D721Med (cell line): Measurements from ENCODE around the gene EEF1AKMT4.
A peak's percentile ranks its signal among the peaks of the same experiment; 100 is the strongest.

ENCODE experiments used
- DNase-seq: peaks from one replicate; pipeline ENCODE4 v3.0.0; 2011; ENCODE audit warnings: low spot score; ENCODE audit not compliant: insufficient read length
- FAIRE-seq: peaks from 2 replicates; lab custom pipeline; 2011; peaks lifted over from hg19 to GRCh38; lab: Jason Lieb, UNC
- CTCF ChIP-seq: IDR thresholded peaks from 2 replicates; pipeline ENCODE4 v1.5.1; 2012; ENCODE audit warnings: mild to moderate bottlenecking, control low read depth; ENCODE audit not compliant: insufficient read depth; ENCODE audit errors: missing control alignments

Gene EEF1AKMT4

GRCh38 chr3:184275381-184275701 lies 25.9 kb downstream of the EEF1AKMT4 start:
- FAIRE-seq (no peak), DNase-seq (no peak)
- TF ChIP-seq CTCF: no peak

- no peak for TF ChIP-seq CTCF
- FAIRE-seq (no peak), DNase-seq (no peak)
These were observed 26.8 kb downstream of the EEF1AKMT4 start, which contains the start of gene ECE2 for GRCh38 chr3:184275961-184276910. TSS of gene ECE2 (plus strand) at chr3:184276022. CDS start at chr3:184276154, 132 bp downstream.

GRCh38 chr3:184277366-184277765 lies 27.9 kb downstream of the EEF1AKMT4 start:
- no peak for TF ChIP-seq CTCF
- FAIRE-seq (no peak), DNase-seq (no peak)

GRCh38 chr3:184282941-184283340 lies 33.5 kb downstream of the EEF1AKMT4 start:
- DNase-seq: no peak
- no peak for FAIRE-seq
- TF ChIP-seq CTCF: no peak

- DNase-seq: no peak
- FAIRE-seq: no peak
- TF ChIP-seq CTCF: no peak
These were observed 34.2 kb downstream of the EEF1AKMT4 start for GRCh38 chr3:184283681-184284080.

GRCh38 chr3:184284696-184285095 lies 35.2 kb downstream of the EEF1AKMT4 start:
- DNase-seq (peak; percentile 91), FAIRE-seq (no peak)
- peak; percentile 72 for TF ChIP-seq CTCF

GRCh38 chr3:184289426-184289938 lies 40.0 kb downstream of the EEF1AKMT4 start:
- TF ChIP-seq CTCF: peak; percentile 75

More at GRCh38 chr3:184289426-184289938, 40.0 kb downstream of the EEF1AKMT4 start:
- DNase-seq (peak; percentile 76), FAIRE-seq (no peak)
